ENCODE measurements around the gene KIF26A.

KIF26A gene

DNA sequence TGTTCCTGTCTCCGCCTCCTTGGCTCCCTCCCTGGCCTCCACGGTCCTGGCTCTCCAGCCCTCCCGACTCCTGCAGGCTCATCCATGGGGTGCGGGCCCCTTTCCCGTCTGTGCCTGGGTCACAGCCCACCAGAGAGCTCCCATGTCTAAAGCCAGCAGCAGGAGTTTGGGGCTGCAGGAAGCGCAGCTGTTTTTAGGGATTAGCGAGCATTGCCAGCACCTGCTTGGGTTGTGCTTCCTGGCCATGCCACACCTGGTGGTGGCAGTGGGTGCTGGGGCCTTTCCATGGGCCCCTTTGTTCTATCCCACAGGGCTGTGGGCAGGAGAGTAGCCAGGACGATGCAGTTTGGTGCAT lies 64.7 kb downstream of the KIF26A start:
- H3K9me2 ChIP-seq (replicated peaks; ENCODE audit: insufficient read depth, low read length), result no peaks in the 10 kb centered on the region
- H4K20me1 ChIP-seq (ENCODE audit: insufficient read depth, low read length), result no peaks in the 10 kb centered on the region
- TF ChIP-seq EZH2phosphoT487 (IDR thresholded peaks at IDR 0.05; ENCODE audit: low read length) (no peak), EZH2 (optimal IDR thresholded peaks at IDR 0.05; ENCODE audit: low read depth, low read length) (no peak)
- TF ChIP-seq, protein P1, sequence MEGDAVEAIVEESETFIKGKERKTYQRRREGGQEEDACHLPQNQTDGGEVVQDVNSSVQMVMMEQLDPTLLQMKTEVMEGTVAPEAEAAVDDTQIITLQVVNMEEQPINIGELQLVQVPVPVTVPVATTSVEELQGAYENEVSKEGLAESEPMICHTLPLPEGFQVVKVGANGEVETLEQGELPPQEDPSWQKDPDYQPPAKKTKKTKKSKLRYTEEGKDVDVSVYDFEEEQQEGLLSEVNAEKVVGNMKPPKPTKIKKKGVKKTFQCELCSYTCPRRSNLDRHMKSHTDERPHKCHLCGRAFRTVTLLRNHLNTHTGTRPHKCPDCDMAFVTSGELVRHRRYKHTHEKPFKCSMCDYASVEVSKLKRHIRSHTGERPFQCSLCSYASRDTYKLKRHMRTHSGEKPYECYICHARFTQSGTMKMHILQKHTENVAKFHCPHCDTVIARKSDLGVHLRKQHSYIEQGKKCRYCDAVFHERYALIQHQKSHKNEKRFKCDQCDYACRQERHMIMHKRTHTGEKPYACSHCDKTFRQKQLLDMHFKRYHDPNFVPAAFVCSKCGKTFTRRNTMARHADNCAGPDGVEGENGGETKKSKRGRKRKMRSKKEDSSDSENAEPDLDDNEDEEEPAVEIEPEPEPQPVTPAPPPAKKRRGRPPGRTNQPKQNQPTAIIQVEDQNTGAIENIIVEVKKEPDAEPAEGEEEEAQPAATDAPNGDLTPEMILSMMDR (IDR thresholded peaks at IDR 0.05; ENCODE audit: low read length), result no peak
- H3K4me3 ChIP-seq (ENCODE audit: low read length), result no peak overlapping the region
- H3K27ac ChIP-seq (ENCODE audit: low read length), result no peak overlapping the region
- peaks cover 3% of the 10 kb centered on the region; the same call in 1 of the 2 replicates for H3K27me3 ChIP-seq (replicated peaks; ENCODE audit: insufficient read depth, low read length)
- H3K79me2 ChIP-seq (ENCODE audit: low read length), result no peaks in the 10 kb centered on the region
- H3K9ac ChIP-seq (ENCODE audit: low read length), result no peak overlapping the region
- no peak overlapping the region for H2AFZ ChIP-seq (ENCODE audit: low read length)
- no peaks in the 10 kb centered on the region for H3K4me1 ChIP-seq (ENCODE audit: low read length)
- H3K36me3 ChIP-seq (replicated peaks; ENCODE audit: insufficient read depth, low read length), result no peaks in the 10 kb centered on the region
- H3K9me3 ChIP-seq (replicated peaks; ENCODE audit: insufficient read depth, low read length), result no peaks in the 10 kb centered on the region
- H3F3A ChIP-seq (ENCODE audit: insufficient read depth, low read length), result no peaks in the 10 kb centered on the region
- DNase-seq, result no peak
- H3K4me2 ChIP-seq (ENCODE audit: low read depth, low read length), result no peak overlapping the region

DNA sequence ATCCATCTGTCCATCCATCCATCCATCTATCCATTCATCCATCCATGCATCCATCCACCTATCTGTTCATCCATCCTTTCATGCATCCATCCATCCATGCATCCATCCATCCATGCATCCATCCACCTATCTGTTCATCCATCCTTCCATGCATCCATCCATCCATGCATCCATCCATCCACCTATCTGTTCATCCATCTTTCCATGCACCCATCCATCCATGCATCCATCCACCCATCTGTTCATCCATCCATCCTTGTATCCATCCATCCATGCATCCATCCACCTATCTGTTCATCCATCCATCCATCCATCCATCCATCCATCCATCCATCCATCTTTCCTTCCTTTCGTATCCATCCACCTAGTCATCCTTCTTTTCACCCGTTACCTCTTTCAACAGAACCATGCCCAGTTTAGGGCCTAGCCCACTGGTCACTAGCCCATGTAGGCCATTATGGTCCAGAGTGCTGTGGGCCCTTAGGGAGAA lies 66.3 kb downstream of the KIF26A start:
- no peaks in the 10 kb centered on the region for H3F3A ChIP-seq (ENCODE audit: insufficient read depth, low read length)
- H2AFZ ChIP-seq (ENCODE audit: low read length), result no peak overlapping the region
- H3K4me2 ChIP-seq (ENCODE audit: low read depth, low read length), result no peak overlapping the region
- H3K9ac ChIP-seq (ENCODE audit: low read length), result no peak overlapping the region
- no peaks in the 10 kb centered on the region for H4K20me1 ChIP-seq (ENCODE audit: insufficient read depth, low read length)
- H3K27ac ChIP-seq (ENCODE audit: low read length), result no peak overlapping the region
- no peak for DNase-seq
- no peaks in the 10 kb centered on the region for H3K79me2 ChIP-seq (ENCODE audit: low read length)
- H3K27me3 ChIP-seq (replicated peaks; ENCODE audit: insufficient read depth, low read length), result peaks cover 3% of the 10 kb centered on the region; the same call in 1 of the 2 replicates
- TF ChIP-seq EZH2phosphoT487 (IDR thresholded peaks at IDR 0.05; ENCODE audit: low read length), result no peak
- TF ChIP-seq, protein P1 (IDR thresholded peaks at IDR 0.05; ENCODE audit: low read length), result no peak
- no peak for TF ChIP-seq EZH2 (optimal IDR thresholded peaks at IDR 0.05; ENCODE audit: low read depth, low read length)
- no peak overlapping the region for H3K4me3 ChIP-seq (ENCODE audit: low read length)
- no peaks in the 10 kb centered on the region for H3K9me3 ChIP-seq (replicated peaks; ENCODE audit: insufficient read depth, low read length)
- no peaks in the 10 kb centered on the region for H3K4me1 ChIP-seq (ENCODE audit: low read length)
- H3K9me2 ChIP-seq (replicated peaks; ENCODE audit: insufficient read depth, low read length), result no peaks in the 10 kb centered on the region
- H3K36me3 ChIP-seq (replicated peaks; ENCODE audit: insufficient read depth, low read length), result no peaks in the 10 kb centered on the region

DNA sequence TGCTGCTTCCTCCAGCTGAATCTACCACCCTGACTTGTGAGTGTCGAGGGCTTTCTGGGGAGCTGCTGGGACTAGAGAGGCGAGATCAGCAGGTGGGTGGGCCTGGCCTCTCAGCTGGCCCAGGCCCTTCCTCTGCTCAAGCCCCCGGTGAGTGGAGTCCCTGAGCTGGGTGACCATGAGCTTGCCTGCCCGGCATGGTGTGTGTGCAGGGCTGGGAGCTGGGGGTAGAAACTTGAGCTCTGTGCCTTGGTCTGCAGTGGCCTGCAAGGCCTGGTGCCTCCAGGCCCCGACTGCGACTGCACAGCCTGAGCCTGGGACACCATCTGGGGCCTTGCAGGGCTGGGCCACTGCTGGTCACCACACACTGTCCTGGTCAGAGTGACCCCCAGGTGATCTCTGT lies 67.4 kb downstream of the KIF26A start:
- Histone ChIP-seq H3K36me3 (replicated peaks; ENCODE audit: insufficient read depth, low read length) (no peaks in the 10 kb centered on the region), H3K4me3 (ENCODE audit: low read length) (no peak overlapping the region), H3K9ac (ENCODE audit: low read length) (no peak overlapping the region), H3K4me2 (ENCODE audit: low read depth, low read length) (no peak overlapping the region), H2AFZ (ENCODE audit: low read length) (no peak overlapping the region), H3K27ac (ENCODE audit: low read length) (no peak overlapping the region), H4K20me1 (ENCODE audit: insufficient read depth, low read length) (no peaks in the 10 kb centered on the region), H3K9me3 (replicated peaks; ENCODE audit: insufficient read depth, low read length) (no peaks in the 10 kb centered on the region), H3K4me1 (ENCODE audit: low read length) (no peaks in the 10 kb centered on the region), H3K79me2 (ENCODE audit: low read length) (no peaks in the 10 kb centered on the region), H3K9me2 (replicated peaks; ENCODE audit: insufficient read depth, low read length) (no peaks in the 10 kb centered on the region), H3K27me3 (replicated peaks; ENCODE audit: insufficient read depth, low read length) (peaks cover 3% of the 10 kb centered on the region; the same call in 1 of the 2 replicates), H3F3A (ENCODE audit: insufficient read depth, low read length) (no peaks in the 10 kb centered on the region)
- DNase-seq, result no peak
- TF ChIP-seq EZH2 (optimal IDR thresholded peaks at IDR 0.05; ENCODE audit: low read depth, low read length), result no peak
- TF ChIP-seq, protein P1 (IDR thresholded peaks at IDR 0.05; ENCODE audit: low read length), result no peak
- TF ChIP-seq EZH2phosphoT487 (IDR thresholded peaks at IDR 0.05; ENCODE audit: low read length), result no peak
